ES-I3 (cell line): Measurements from ENCODE around the gene MRPS18B.
"Not testable (repeated sequence)": the region's sequence is repeated elsewhere in the genome, so short reads cannot be mapped to it uniquely, and the experiment has no call there.

Experiments used
- H3K36me3 ChIP-seq: 2 replicates; pipeline ENCODE4 v1.6.1; 2013; ENCODE audit warnings: mild to moderate bottlenecking, low read length, control low read depth, moderate library complexity; ENCODE audit not compliant: insufficient read depth
- H3K4me1 ChIP-seq: 2 replicates; pipeline ENCODE4 v1.6.1; 2013; ENCODE audit warnings: mild to moderate bottlenecking, control low read depth, low read length; ENCODE audit not compliant: insufficient read depth
- H3K9ac ChIP-seq: 2 replicates; pipeline ENCODE4 v1.6.1; 2013; ENCODE audit warnings: low read depth, mild to moderate bottlenecking, low read length, moderate library complexity
- H3K9me3 ChIP-seq: 2 replicates; pipeline ENCODE4 v1.6.1; 2013; ENCODE audit warnings: mild to moderate bottlenecking, low read length, moderate library complexity; ENCODE audit not compliant: control insufficient read depth, insufficient read depth

The MRPS18B gene

DNA sequence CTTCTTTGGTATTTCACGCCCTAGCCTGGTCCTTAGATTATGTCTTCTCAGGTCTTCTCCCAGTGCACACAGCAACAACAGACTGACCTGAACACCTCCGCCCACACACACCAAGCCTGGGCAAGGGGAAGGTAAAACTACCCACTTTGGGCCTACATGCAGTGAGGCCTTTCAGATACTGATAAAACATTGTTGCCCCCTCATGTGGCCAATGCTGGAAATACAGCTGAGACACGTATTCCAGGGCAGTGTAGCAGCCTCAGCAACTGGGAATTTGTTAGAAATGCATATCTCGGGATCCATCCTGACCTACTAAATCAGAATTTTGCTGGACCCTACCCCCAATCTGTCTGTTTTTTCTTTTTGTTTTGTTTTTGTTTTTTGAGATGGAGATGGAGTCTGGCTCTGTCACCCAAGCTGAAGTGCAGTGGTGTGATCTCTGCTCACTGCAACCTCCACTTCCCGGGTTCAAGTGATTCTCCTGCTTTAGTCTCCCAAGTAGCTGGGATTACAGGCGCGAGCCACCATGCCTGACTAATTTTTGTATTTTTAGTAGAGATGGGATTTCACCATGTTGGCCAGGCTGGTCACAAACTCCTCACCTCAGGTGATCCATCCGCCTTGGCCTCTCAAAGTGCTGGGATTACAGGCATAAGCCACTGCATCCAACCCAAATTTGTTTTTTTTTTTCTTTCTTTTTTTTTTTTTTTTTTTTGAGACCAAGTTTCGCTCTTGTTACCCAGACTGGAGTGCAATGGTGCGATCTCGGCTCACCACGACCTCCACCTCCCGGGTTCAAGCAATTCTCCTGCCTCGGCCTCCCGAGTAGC lies 20.1 kb upstream of the MRPS18B start:
- H3K9me3 ChIP-seq, H3K9ac ChIP-seq, H3K4me1 ChIP-seq: not testable (repeated sequence)
- H3K36me3 ChIP-seq: peaks cover 29% of the 10 kb centered on the region

DNA sequence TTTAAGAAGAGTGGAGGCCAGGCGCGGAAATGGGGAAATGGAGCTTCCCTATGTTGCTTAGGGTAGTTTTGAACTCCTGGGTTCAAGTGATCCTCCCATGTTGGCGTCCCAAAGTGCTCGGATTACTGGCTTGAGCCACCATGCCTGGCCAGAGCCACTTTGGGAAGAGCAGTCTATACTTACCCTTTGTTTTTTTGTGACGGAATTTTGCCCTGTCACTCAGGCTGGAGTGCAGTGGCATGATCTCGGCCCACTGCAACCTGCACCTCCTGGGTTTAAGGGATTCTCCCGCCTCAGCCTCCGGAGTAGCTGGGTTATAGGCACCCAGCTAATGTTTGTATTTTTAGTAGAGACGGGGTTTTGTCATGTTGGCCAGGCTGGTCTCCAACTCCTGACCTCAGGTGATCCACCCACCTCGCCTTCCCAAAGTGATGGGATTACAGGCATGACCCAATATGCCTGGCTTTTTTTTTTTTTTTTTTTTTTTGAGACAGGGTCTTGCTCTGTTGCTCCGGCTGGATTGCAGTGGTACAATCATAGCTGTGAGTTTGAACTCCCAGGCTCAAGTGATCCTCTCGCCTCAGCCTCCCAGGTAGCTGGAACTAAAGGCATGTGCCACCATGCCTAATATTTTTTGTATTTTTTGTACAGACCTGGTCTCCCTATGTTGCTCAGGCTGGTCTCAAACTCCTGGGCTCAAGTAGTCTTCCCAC lies 18.6 kb upstream of the MRPS18B start:
- no peaks in the 10 kb centered on the region for H3K9me3 ChIP-seq
- H3K9ac ChIP-seq: no peak overlapping the region
- H3K36me3 ChIP-seq: peaks cover 41% of the 10 kb centered on the region
- no peaks in the 10 kb centered on the region for H3K4me1 ChIP-seq

DNA sequence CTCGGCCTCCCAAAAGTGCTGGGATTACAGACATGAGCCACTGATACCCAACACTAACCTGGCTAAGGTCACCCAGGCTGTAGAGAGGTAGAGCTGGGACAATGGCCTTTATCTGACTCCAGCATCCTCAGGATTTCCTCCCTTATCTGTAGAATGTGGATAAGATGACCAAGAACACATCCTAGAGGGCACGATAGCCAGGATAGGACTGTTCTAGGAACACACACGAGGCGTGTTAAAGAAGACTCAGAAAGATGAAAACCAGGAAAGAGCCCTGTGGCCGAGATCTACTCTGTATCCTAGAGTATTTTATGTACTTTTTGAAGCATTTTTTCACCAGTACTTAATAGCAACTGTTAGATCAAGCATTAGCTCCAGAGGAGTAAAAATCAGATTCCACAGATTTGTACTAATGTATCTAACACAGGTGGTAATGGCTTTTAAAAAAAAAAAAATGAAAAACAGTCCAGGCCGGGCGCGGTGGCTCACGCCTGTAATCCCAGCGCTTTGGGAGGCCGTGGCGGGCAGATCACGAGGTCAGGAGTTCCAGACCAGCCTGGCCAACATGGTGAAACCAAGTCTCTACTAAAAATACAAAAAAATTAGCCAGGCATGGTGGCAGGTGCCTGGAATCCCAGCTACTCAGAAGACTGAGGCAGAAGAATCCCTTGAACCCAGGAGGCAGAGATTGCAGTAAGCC lies 17.9 kb upstream of the MRPS18B start:
- peaks cover 48% of the 10 kb centered on the region for H3K36me3 ChIP-seq
- H3K9ac ChIP-seq: no peak overlapping the region
- no peaks in the 10 kb centered on the region for H3K9me3 ChIP-seq
- H3K4me1 ChIP-seq: no peaks in the 10 kb centered on the region

DNA sequence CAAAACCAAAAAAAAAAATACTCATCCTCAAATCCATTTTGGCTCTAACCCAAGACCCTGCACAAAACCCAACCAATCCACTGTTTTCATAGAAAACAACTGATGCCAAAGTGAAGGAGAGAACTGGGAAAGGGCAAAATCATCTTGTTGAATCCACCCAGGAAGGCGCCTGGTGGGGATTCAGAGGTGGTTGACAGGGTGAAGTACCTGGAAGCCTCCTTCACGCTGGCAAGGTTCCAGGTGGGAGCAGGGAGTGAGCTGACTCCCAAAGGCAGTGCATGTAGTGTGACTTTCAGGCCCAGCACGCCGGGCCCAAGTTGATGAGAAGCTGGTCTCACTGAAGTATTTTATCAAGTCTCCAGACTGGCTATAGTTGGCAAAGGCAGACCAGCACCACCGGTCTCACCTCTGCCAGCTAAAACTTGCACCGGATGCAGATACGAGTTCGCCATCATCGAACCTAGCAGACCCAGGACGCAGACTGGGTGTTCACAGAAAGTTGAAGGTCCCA lies 17.1 kb upstream of the MRPS18B start:
- Histone ChIP-seq H3K36me3 (peaks cover 55% of the 10 kb centered on the region), H3K9ac (no peak overlapping the region), H3K4me1 (no peaks in the 10 kb centered on the region), H3K9me3 (no peaks in the 10 kb centered on the region)

DNA sequence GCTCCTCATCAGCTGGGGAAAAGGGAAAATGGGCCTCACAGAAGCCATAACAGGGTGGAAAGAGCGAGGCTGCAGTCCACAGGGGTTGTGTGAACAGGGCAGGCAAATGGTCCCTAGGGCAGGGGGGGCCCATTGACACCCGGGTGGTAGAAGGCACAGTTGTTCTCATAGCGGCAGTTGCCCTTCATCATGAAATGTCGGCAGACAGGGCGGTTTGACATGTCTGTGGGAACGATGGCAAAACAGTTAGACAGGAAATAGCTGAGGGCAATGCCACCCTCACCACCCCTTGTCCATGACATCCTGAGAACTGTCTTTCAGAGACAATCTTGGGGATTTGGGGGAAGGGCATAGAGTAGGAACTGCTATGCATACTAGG lies 16.2 kb upstream of the MRPS18B start:
- peaks cover 64% of the 10 kb centered on the region for H3K36me3 ChIP-seq
- H3K9ac ChIP-seq: no peak overlapping the region
- H3K4me1 ChIP-seq: no peaks in the 10 kb centered on the region
- no peaks in the 10 kb centered on the region for H3K9me3 ChIP-seq

DNA sequence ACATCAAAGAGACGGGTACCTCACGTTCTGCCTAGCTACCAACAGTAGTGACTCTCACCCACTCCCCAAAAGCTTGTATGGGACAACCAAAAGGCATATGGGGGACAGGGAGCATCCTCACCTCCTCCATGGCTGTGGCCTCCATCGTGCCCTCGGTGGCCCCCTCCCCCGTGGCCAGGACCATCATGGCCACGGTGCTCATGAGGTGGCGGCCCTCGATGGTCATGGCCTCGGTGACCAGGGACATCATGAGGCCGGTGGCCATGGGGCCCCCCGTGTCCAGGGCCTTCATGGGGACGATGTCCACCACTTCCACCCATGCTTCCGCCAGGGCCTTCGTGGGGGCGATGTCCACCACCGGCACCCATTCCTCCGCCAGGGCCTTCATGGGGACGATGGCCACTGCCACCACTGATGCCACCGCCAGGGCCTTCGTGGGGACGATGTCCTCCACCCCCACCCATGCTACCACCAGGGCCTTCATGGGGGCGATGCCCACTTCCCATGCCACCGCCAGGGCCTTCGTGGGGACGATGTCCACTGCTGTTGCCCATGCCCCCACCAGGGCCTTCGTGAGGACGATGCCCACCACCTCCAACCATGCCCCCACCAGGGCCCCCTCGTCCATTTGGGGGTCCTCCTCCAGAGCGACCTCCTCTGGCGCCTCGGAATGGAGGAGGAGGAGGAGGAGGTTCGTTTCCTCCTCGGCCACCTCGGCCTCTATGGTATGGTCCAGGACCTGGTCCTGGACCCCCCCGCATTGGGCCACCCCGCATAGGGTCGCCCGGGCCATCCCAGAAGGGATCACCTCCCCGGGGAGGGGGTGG lies 15.6 kb upstream of the MRPS18B start:
- H3K36me3 ChIP-seq: peaks cover 70% of the 10 kb centered on the region
- no peak overlapping the region for H3K9ac ChIP-seq
- H3K4me1 ChIP-seq: no peaks in the 10 kb centered on the region
- no peaks in the 10 kb centered on the region for H3K9me3 ChIP-seq

DNA sequence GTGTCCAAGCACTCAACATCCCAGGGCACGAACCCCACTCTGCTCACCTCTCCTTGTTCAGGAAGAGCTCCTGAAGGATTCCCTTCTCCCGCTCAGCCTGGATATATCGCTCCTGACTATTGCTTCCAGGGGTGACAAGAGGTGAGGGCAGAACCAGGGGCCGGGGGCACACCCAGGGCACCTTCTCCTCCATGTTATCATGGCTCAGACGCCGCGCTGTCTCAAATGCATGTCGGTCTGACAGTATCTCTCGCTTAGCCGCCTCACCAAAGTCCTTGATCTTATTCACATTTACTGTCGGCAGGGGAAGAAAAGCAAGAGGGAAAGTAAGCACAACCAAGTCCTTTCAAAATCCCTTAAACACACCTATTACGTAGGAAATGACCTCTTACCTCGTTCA lies 13.7 kb upstream of the MRPS18B start:
- H3K4me1 ChIP-seq: no peaks in the 10 kb centered on the region
- H3K9me3 ChIP-seq: no peaks in the 10 kb centered on the region
- no peak overlapping the region for H3K9ac ChIP-seq
- peaks cover 82% of the 10 kb centered on the region for H3K36me3 ChIP-seq

DNA sequence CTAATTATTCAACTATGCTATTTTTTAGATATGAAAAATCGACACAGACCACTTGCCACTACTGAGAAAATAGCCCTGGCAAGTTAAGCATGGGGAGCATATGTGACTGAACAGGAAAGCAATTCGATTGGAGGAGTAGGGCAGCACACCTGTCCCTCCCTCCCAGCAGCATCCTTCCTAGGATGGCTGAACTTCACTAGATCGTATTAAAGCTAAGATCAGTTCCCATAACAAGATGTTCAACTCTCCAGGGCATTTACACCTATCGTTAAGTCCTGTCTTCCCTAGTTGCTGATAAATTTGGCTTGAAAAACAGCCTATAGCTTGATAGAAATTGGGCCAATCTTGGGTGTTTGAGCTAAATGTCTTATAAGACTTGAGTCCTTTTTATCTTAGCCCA lies 7.6 kb upstream of the MRPS18B start:
- Histone ChIP-seq H3K36me3 (peaks cover 49% of the 10 kb centered on the region), H3K9ac (no peak overlapping the region), H3K9me3 (no peaks in the 10 kb centered on the region), H3K4me1 (peaks cover 6% of the 10 kb centered on the region; the same call in 1 of the 2 replicates)

DNA sequence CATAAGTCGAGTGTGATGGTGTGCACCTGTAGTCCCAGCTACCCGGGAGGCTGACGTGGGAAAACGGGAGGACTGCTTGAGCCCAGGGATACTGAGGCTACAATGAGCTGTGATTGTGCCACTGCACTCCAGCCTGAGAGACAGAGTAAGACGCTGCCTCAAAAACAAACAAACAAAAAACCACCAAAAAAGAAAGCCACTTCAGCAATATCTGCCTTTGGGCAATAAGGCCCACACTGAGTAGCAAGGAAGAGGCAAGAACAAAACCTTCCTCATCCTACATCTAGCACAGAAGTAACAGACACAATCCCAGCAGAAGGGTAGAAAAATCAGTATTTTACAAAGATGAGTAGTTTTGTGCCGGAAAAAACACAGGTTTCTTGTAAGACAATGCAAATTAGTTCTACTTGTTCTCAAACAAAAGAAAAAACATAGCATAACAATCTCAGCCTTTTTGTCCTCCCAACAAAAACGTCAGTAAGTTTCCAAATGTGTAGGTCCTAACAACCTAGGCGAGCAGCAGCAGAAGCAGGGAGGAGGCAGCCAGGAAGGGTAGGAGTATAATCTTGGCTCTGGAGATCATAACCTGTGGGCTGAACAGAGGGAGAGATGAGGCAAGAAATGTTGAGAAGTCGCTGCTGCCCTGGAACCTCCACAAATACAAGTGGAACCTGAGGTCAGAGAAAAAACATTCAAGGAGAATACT lies 6.3 kb upstream of the MRPS18B start:
- Histone ChIP-seq H3K36me3 (peaks cover 42% of the 10 kb centered on the region), H3K4me1 (peaks cover 6% of the 10 kb centered on the region; the same call in 1 of the 2 replicates), H3K9me3 (no peaks in the 10 kb centered on the region), H3K9ac (no peak overlapping the region)

DNA sequence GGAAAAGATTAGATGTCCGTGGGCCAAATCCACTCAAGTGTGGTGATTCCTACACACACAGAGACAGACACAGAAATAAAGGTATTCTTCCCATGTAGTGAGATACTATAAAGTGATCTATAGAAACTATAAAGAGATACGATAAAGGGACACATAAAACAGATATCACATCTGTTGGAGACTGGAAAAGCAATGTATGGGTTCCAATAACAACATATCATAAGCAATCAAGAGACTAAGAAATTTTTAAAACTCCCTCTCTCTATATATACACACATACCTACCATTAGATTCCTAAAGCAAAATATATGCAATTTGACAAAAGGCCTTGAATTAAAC lies 5.8 kb upstream of the MRPS18B start:
- peaks cover 6% of the 10 kb centered on the region; the same call in 1 of the 2 replicates for H3K4me1 ChIP-seq
- H3K36me3 ChIP-seq: peaks cover 42% of the 10 kb centered on the region
- H3K9ac ChIP-seq: no peak overlapping the region
- no peaks in the 10 kb centered on the region for H3K9me3 ChIP-seq

DNA sequence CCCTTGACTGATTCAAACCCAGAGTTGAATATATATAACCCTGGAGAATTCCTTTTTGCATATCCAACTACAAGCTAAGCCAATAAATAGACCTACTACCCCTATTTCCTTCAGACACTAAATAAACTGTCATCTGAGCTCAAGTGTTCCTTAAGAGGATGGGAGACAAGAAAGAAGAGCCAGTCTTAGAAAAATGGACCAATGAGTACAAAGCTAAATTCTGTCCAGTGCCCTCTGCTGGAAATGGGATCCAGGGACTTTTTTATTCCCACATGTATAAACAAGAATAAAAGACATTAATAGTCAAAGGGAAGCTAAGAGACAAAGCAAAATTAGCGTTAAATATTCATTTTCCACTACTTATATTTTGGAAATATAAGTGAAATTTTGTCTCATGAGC lies 5.4 kb upstream of the MRPS18B start:
- Histone ChIP-seq H3K4me1 (peaks cover 6% of the 10 kb centered on the region; the same call in 1 of the 2 replicates), H3K9ac (no peak overlapping the region), H3K36me3 (peaks cover 41% of the 10 kb centered on the region), H3K9me3 (no peaks in the 10 kb centered on the region)

DNA sequence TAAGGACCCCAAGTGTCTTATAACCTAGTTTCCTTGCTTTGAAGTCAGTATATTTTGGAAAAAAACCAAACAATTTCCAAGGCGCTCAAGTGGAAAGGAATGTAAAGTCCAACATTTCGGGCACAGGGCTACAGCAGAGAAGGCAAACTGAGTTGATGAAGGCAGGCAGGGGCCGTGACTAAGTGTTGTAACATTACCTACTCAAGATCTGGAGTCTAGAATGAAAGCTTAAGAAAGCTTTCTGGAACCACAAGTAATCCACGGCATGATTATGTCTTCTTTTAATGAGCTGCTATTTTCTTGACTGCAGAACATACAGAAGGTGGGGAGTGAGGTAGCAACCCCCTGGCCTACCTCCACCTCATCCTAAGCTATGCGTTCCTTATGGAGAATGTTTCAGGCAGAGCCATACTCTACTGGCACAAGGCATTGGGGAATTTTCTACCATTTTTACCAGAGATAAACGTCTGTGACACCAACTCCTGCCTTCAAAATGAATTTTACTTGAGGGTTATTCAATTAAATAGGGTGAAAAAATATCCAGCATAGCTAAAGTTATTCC lies 4.9 kb upstream of the MRPS18B start:
- H3K36me3 ChIP-seq: peaks cover 37% of the 10 kb centered on the region
- H3K9ac ChIP-seq: no peak overlapping the region

More for the DNA sequence above, 4.9 kb upstream of the MRPS18B start:
- Histone ChIP-seq H3K4me1 (peaks cover 6% of the 10 kb centered on the region; the same call in 1 of the 2 replicates), H3K9me3 (no peaks in the 10 kb centered on the region)
